ENCODE results near the gene TVP23A.

Gene TVP23A

DNA sequence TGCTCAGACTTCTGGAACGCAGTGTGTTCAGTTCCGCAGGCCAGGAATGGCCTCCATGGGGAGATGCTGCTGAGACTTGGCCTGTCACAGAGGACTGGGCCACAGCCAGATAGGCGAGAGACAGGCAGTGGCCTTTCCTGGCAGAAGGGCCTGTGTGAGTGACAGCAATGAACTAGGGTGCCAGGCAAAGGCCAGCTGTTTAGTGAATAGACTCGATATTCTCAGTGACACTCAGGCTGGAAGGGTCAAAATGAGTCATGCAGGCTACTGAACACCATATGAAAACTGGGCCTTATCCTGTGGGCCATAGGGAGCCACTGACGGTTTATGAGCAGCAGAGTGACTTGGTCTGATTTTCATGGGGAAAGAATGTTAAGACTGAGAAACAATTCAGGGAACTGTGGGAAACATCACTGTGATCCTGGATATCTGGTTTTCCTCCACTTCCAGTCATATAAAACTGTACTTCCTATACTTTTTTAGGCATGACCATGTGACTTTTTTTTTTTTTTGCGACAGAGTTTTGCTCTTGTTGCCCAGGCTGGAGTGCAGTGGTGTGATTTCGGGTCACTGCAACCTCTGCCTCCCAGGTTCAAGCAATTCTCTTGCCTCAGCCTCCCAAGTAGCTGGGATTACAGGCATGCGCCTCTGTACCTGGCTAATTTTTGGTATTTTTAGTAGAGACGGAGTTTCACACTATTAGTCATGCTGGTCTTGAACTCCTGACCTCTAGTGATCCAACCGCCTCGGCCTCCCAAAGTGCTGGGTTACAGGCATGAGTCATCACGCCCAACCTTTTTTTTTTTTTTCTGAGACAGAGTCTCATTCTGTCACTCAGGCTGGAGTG is 80.1 kb downstream of the TVP23A start:
- Histone ChIP-seq H3K9me3 (no peaks in the 10 kb centered on the region), H3K27me3 (no peaks in the 10 kb centered on the region), H3K4me1 (peaks cover 13% of the 10 kb centered on the region), H3K4me3 (ENCODE audit: low read depth, low read length) (no peak overlapping the region), H3K36me3 (no peaks in the 10 kb centered on the region)
- no peak for DNase-seq
- TF ChIP-seq, protein P1, sequence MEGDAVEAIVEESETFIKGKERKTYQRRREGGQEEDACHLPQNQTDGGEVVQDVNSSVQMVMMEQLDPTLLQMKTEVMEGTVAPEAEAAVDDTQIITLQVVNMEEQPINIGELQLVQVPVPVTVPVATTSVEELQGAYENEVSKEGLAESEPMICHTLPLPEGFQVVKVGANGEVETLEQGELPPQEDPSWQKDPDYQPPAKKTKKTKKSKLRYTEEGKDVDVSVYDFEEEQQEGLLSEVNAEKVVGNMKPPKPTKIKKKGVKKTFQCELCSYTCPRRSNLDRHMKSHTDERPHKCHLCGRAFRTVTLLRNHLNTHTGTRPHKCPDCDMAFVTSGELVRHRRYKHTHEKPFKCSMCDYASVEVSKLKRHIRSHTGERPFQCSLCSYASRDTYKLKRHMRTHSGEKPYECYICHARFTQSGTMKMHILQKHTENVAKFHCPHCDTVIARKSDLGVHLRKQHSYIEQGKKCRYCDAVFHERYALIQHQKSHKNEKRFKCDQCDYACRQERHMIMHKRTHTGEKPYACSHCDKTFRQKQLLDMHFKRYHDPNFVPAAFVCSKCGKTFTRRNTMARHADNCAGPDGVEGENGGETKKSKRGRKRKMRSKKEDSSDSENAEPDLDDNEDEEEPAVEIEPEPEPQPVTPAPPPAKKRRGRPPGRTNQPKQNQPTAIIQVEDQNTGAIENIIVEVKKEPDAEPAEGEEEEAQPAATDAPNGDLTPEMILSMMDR (IDR thresholded peaks at IDR 0.05; ENCODE audit: low read depth, low read length): no peak

DNA sequence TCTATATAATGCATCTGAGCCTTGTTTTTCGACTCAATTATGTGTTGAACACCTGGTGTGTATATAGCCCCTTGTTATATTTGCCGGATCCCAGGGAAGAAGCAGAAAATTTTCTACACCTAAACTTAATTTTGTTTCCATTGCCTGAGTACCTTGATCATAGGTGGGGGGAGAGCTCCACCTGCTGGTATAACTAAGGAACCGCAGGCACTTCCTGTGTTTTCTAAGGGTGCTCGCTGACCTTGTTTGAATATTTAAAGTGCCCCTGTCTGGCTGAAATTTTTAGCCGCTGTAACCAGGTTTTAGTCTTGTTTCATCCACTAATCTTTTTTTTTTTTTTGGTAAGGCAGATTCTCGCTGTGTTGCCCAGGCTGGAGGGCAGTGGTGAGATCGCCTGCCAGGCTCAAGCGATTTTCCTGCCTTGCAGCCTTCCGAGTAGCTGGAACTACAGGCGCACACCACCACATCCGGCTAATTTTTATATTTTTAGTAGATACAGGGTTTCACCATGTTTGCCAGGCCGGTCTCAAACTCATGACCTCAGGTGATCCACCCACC is 81.4 kb downstream of the TVP23A start:
- no peaks in the 10 kb centered on the region for H3K27me3 ChIP-seq
- H3K36me3 ChIP-seq: no peaks in the 10 kb centered on the region
- TF ChIP-seq, protein P1 (IDR thresholded peaks at IDR 0.05; ENCODE audit: low read depth, low read length): peak; percentile 95
- no peak overlapping the region for H3K4me3 ChIP-seq (ENCODE audit: low read depth, low read length)
- peaks cover 5% of the 10 kb centered on the region for H3K4me1 ChIP-seq
- H3K9me3 ChIP-seq: no peaks in the 10 kb centered on the region
- peak; percentile 62 for DNase-seq

DNA sequence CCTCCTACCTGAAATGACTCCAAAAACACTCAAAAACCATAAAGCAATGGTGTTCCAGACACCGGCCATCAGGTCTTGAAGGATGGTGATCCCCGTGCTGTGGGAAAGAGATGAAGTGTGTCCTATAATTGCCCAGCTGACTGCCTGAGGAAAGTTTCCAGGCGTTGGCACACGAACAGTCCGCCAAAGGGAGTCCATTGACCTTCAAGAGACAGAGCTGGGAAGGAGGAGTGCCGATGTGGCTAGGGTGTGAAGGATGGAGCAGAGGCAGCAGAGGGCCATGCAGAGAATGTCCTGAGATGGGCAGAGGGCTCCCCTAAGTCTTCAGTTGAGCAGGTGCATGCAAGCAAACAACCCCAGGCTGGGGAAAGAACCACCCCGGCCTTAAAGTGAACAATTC is 86.8 kb downstream of the TVP23A start:
- H3K36me3 ChIP-seq: no peaks in the 10 kb centered on the region
- H3K4me1 ChIP-seq: no peaks in the 10 kb centered on the region; the same call in 1 of the 2 replicates
- H3K27me3 ChIP-seq: no peaks in the 10 kb centered on the region
- TF ChIP-seq, protein P1 (IDR thresholded peaks at IDR 0.05; ENCODE audit: low read depth, low read length): no peak
- H3K9me3 ChIP-seq: no peaks in the 10 kb centered on the region
- no peak for DNase-seq
- no peak overlapping the region for H3K4me3 ChIP-seq (ENCODE audit: low read depth, low read length)

DNA sequence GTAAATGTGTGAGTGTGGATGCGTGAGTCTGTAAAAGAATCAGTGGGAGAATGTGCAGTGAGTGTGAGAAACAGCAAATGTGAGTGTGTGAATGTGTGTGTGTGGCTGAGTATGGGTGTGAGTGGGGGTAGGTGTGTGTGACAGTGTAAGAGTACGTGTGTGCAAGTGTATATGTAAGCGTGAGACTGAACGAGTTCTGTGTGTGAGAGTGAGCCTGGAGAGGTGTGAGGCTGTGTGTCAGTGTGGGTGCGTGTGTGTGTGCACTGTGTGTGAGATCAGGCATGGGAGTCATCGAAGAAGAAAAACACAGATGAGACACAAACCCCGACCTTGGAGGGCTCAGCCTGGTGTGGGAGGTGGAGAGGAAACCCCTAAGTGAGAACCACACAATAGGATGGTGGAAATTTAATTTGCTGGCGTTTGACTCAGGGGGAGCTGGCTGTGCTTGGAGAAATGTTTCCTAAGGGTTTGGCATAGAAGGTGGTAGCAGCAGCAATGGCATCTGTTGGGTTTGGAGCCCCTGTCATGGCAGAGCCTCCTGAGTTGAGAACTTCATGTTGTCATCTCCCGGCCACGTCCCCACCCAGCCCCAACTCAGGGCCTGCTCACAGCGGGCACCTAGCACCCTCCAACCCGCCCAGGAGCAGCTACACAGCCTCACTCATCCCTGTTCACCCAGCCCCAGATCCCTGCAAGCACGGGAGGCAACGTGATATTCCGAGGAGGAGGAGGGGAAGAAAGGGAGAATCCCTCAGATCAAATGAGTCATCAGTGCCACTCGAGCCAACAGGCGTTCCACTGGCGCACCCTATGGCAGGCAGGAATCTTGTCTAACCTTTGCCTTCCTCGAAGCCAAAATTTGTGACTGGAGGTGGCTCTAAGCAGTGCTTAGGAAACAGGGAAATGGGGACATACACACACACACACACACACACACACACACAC is 89.2 kb downstream of the TVP23A start:
- H3K4me1 ChIP-seq: no peaks in the 10 kb centered on the region; the same call in 1 of the 2 replicates
- TF ChIP-seq, protein P1 (IDR thresholded peaks at IDR 0.05; ENCODE audit: low read depth, low read length): no peak
- no peak overlapping the region for H3K4me3 ChIP-seq (ENCODE audit: low read depth, low read length)
- no peaks in the 10 kb centered on the region for H3K27me3 ChIP-seq
- no peaks in the 10 kb centered on the region for H3K36me3 ChIP-seq
- no peaks in the 10 kb centered on the region for H3K9me3 ChIP-seq
- DNase-seq: peak; percentile 32

DNA sequence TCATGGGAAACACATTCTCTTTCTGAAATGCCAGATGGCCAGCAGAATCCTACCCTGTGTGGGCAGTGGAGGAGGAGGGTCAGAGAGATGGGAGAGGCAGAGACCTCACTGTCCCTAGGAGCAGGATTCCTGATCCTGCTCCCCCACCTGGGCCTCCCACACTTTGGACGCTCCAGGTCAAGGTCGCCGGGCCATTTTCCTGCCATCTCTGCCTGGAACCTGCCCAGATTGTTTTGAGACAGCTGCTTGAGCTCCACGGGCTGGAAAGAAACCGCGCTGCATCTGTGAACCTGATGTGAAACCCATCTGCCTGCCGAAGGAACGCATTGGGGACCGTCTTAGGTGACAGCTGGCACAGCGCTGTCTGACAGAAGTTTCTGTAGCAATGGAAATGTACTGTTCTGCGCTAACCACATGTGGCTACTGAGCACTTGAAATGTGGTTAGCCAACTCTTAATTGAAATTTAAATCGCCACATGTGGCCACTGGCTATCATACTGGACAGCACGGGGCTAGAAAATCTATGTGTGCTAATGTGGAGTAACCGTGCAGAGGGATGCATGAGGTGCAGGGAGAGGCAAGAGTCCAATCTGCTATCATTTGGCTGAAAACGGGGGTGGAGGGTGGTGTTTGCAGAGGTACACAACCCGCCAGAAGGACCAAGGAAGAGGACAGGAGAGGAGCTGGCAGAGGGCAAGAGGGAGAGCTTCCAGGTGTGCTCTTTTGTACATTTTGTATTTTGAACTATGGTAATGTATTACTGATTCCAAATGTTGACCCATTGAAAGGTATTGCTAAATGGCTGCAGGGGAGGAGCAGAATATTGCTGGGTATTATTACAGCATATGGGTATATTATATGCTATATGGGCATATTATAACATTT is 90.3 kb downstream of the TVP23A start:
- no peak for DNase-seq
- no peaks in the 10 kb centered on the region for H3K27me3 ChIP-seq
- TF ChIP-seq, protein P1 (IDR thresholded peaks at IDR 0.05; ENCODE audit: low read depth, low read length): no peak
- H3K4me3 ChIP-seq (ENCODE audit: low read depth, low read length): no peak overlapping the region
- H3K9me3 ChIP-seq: no peaks in the 10 kb centered on the region
- H3K36me3 ChIP-seq: no peaks in the 10 kb centered on the region
- no peaks in the 10 kb centered on the region; the same call in 1 of the 2 replicates for H3K4me1 ChIP-seq
